ENCODE data around the gene C10orf62.

- TF ChIP-seq CTCF (IDR thresholded peaks at IDR 0.05) (no peak), POLR2A (IDR thresholded peaks at IDR 0.05) (no peak)
Measured at GRCh38 chr10:97547962-97548361, 41.6 kb upstream of the C10orf62 start.

All from lower leg skin (tissue), 3 donors.